Measurements from ENCODE around the gene B4GALNT1.
"Not testable (repeated sequence)": the region's sequence is repeated elsewhere in the genome, so short reads cannot be mapped to it uniquely, and the experiment has no call there.

Gene B4GALNT1
- total RNA-seq = 0 to 3.9 (median 0.19) reads per million in 3 experiments

DNA sequence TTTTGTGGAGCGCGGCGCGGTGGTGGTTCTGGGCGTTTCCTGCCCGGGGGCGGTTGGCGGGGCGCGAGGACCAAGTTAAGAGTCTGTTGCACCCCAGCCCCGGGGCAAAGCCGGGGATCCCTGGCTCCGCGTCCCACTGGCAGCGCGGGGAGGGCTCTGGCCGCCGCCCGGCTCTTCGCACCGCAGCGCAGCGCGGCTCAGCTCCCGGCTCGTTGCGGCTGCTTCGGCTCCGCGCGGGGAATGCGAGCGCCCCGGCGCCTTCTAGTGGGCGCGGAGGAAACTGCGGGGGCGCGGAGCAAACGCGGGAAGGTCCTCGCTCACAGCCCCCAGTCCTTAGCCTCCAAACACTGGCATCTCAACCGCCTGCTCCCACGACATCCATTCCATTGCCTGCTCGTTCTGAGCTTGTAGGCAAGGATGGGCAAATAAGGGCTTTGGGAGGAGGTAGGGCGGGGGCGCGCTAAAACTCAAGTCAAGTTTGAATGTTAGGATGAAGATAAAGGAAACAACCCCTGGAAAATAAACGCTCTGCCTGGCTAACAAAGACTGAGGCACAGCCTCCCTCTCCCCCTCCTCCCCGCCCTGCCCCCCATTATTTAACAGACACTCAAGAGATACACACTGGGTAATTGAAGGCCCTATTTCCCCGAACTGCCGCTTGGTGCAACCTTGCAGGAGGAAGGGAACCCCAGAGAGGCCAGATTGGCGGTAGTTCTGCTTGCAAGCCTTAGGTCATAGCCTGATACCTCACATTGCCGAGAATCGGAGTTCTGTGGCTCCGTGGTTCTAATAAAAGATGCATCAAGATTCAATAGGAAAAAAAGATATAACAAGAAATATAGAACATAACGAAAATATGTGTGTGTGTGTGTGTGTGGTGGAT, at the start of gene B4GALNT1:
TSS of gene B4GALNT1 (minus strand) at position 244 of the 883 bp plus-strand sequence. CDS start 1,069 bp downstream, outside the sequence.
- peak; percentile 51 for DNase-seq

DNA sequence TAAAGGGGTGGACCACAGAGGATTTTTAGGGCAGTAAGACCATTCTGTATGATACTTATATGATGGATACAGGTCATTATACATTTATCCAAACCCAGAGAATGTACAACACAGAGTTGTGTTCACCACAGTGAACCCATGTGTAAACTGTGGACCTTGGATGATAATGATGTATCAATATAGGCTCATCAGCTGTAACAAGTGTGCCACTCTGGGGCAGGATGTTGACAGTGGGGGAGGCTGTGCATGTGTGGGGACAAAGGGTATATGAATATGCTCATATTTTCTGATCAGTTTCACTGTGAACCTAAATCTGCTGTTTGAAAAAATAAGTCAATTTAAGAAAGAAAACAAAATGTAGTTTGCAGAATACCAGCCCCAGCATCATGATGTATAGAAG, 46.7 kb upstream of the B4GALNT1 start:
- DNase-seq = no peak

DNA sequence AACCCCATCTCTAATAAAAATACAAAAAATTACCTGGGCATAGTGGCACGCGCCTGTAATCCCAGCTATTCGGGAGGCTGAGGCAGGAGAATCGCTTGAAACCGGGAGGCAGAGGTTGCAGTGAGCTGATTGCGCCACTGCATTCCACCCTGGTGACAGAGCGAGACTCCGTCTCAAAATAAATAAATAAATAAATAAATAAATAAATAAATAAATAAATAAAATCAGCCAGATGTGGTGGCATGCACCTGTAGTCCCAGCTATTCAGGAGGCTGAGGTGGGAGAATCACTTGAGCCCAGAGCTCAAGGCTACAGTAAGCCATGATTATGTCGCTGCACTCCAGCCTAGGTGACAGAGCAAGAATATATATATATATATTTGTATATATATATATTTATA, 44.9 kb upstream of the B4GALNT1 start:
- not testable (repeated sequence) for DNase-seq

DNA sequence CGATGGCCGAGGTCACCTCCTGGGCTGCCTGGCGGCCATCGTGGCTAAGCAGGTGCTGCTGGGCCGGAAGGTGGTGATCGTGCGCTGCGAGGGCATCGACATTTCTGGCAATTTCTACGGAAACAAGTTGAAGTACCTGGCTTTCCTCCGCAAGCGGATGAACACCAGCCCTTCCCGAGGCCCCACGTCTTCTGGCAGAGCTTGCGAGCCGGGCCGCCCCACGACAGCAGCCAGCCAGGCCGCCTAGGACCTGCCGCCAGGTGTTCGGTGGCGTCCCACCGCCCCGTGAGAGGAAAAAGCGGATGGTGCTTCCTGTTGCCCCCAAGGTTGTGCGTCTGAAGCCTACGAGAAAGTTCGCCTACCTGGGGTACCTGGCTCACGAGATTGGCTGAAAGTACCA, 41.7 kb upstream of the B4GALNT1 start:
- DNase-seq = no peak

DNA sequence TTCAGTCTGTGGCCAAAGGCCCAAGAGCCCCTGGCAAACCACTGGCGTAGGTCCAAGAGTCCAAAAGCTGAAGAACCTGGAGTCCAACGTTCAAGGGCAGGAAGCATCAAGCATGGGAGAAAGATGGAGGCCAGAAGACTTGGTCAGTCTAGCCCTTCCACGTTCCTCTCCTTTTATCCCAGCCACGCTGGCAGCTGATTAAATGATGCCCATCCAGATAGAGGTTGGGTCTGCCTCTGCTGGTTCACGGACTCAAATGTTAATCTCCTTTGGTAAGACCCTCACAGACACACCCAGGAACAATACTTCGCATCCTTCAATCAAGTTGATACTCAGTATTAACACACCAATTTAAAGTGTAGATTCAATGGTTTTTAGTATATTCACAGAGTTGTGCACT, 39.8 kb upstream of the B4GALNT1 start:
- DNase-seq = no peak

DNA sequence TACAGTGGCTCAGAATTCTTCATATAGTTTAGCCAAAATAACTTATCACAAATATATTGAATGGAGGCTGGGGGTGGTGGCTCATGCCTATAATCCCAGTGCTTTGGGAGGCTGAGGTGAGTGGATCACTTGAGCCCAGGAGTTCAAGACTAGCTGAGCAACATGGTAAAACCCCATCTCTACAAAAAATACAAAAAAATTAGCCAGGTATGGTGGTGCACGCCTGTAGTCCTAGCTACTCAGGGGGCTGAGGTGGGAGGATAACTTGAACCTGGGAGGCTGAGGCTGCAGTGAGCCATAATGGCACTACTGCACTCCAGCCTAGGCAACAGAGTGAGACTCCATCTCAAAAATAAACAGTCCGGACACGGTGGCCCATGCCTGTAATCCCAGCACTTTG, 38.8 kb upstream of the B4GALNT1 start:
- not testable (repeated sequence) for DNase-seq

DNA sequence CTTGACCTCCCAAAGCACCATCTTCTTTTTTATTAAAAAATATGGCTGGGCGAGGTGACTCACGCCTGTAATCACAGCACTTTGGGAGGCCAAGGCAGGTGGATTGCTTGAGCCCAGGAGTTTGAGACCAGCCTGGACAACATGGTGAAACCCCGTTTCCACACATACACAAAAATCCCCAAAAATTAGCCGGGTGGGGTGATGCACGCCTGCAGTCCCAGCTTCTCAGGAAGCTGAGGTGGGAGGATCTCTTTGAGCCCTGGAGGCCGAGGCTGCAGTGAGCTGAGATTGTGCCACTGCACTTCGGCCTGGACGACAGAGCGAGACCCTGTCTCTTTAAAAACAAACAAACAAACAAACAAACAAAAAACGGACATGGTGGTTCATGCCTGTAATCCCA, 36.7 kb upstream of the B4GALNT1 start:
- not testable (repeated sequence) for DNase-seq

DNA sequence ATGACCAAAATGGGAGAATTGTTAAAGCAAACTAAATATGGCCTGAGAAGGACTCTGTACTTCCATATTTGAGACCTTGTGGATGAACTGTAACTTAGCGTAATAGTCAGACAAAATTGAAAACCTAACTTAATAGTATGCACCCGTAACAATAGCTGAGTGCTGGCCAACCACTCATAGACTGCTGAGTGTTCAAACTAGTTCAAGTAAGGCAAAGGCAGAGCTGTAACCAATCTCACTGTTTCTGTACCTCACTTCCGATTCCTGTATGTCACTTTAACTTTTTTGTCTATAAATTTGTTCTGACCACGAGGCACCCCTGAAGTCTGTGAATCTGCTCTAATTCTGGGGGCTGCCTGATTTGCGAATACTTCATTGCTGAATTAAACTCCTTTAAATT, 33.9 kb upstream of the B4GALNT1 start:
- DNase-seq = no peak

DNA sequence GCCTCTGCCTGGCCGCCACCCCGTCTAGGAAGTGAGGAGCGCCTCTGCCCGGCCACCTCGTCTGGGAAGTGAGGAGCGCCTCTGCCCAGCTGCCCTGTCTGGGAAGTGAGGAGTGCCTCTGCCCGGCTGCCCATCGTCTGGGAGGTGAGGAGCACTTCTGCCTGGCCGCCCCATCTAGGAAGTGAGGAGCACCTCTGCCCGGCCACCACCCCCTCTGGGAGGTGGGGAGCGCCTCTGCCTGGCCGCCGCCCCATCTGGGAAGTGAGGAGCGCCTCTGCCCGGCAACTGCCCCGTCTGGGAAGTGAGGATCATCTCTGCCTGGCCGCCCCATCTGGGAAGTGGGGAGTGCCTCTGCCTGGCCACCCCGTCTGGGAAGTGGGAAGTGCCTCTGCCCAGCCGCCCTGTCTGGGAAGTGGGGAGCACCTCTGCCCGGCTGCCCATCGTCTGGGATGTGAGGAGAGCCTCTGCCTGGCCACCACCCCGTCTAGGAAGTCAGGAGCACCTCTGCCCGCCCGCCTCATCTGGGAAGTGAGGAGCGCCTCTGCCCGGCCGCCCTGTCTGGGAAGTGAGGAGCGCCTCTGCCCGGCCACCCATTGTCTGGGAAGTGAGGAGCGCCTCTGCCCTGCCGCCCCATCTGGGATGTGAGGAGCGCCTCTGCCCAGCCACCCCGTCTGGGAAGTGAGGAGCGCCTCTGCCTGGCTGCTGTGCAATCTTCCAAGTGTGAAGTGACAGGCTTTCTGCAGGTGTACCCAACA, 32.2 kb upstream of the B4GALNT1 start:
- DNase-seq = not testable (repeated sequence)

DNA sequence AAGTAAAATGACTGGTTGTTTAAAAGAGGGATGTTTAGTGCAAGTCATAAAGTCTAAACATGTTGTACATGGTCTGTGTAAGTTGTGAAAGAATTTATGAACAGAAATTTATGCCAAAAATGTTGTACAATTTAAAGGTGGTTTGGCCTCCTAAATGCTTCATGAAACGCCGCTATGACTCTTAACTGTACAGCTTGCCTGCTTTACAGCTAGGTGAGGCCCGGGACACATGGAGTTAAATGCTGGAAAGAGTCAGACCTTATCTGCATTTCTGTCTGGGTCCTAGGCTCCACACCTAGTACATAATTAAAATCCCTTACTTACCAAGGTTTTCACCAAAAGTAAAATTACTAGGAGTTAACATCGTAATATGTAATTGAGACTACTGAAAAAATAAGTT, 28.4 kb upstream of the B4GALNT1 start:
- DNase-seq = no peak

DNA sequence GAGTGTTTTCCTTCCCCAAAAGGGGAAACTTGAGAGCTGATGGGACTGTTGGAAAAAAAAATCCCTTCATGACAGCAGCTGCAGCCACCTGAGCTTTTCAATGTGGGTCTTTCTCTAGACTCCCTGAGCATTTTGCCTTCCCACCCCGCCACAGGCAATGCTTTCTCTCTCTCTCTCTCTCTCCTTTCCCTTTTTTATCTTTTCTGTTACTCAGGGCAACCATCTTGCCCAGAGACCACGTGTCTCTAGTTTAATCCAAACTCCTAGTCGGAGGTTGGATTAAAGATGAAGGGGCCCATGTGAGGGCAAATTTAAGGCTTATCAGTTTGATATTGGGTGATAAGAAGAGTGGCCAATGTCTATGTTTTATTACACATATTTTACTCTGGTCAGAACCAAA, 25.9 kb upstream of the B4GALNT1 start:
- no peak for DNase-seq

DNA sequence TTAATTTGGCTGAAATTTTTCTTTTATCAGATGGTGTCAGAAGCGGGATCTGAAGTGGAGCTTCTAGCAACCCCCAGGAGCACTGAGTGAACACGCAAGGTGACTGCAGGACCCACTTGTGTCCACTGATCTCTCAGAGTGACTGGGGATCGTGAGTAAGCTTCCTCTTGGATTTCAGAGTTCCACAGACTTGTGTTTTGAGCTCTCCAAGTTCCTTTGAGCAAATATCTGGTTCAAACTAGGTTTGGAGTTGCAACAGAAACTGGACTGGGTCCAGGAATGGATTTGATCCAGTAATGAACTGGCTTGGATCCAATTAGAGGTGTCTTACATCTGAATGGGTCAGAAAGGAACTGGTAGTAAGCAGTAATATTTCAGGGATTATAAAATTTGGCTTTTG, 24.7 kb upstream of the B4GALNT1 start:
- DNase-seq = no peak

DNA sequence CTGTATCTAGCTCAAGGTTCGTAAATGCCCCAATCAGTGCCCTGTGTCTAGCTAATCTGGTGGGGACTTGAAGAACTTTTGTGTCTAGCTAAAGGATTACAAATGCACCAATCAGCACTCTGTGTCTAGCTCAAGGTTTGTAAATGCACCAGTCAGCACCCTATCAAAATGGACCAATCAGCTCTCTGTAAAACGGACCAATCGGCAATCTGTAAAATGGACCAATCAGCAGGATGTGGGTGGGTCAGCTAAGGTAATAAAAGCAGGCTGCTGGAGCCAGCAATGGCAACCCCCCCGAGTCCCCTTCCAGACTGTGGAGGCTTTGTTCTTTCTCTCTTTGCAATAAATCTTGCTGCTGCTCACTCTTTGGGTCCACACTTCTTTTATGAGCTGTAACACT, 23.4 kb upstream of the B4GALNT1 start:
- not testable (repeated sequence) for DNase-seq

DNA sequence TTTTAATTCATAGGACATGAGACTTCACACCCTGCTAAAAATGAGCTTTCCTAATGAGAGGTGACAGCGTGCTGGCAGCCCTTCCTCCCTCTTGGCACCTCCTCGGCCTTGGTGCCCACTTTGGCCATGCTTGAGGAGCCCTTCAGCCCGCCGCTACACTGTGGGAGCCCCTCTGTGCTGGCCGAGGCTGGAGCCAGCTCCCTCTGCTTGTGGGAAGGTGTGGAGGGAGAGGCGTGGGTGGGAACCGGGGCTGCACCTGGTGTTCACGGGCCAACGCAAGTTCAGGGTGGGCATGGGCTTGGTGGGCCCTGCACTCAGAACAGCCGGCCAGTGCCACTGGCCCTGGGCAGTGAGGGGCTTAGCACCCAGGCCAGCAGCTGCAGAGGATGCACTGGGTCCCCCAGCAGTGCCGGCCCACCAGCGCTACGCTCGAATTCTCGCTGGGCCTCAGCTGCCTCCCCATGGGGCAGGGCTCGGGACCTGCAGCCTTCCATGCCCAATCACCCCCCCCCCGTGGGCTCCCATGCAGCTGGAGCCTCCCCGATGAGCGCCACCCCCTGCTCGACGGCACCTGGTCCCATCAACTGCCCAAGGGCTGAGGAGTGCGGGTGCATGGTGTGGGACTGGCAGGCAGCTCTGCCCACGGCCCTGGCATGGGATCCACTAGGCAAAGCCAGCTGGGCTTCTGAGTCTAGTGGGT, 22.7 kb upstream of the B4GALNT1 start:
- no peak for DNase-seq

DNA sequence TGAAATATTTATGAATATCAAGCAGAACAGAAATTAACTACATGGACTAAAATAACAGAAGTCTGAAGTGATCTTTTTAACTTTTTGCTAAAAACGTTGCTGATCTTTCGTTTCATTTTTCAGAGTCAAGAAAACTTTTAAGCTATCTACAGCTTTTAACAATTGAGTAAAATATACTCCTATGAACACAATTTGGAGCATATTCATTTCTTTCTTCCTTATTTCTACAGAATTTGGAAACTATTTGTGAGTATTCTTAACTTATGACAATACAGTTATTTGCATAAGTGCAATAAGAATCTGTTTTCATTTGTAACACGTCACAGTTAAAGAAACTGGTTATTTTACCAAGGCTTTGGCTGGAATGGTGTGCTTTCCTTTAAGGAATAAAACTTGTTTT, 21.0 kb upstream of the B4GALNT1 start:
- no peak for DNase-seq

DNA sequence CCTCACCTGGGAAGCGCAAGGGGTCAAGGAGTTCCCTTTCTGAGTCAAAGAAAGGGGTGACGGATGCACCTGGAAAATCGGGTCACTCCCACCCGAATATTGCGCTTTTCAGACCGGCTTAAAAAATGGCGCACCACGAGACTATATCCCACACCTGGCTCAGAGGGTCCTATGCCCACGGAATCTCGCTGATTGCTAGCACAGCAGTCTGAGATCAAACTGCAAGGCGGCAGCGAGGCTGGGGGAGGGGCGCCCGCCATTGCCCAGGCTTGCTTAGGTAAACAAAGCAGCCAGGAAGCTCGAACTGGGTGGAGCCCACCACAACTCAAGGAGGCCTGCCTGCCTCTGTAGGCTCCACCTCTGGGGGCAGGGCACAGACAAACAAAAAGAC, 13.7 kb upstream of the B4GALNT1 start:
- DNase-seq = not testable (repeated sequence)

DNA sequence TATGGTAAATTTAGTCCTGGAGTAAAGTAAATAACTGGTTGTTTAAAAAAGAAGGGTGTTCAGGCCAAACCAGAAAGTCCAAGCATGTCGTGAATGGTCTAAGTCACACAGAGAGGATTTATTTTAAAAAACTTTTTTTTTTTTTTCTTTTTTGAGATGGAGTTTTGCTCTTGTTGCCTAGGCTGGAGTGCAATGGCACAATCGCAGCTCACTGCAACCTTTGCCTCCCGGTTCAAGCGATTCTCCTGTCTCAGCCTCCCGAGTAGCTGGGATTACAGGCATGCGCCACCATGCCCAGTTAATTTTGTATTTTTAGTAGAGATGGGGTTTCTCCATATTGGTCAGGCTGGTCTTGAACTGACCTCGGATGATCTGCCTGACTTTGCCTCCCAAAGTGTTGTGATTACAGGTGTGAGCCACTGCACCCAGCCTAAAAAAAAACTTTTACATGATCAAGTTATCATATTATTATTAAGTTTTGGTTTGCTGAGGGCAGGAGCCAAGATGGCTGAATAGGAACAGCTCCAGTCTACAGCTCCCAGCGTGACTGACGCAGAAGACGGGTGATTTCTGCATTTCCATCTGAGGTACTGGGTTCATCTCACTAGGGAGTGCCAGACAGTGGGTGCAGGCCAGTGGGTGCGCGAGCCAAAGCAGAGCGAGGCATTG, 13.1 kb upstream of the B4GALNT1 start:
- not testable (repeated sequence) for DNase-seq

DNA sequence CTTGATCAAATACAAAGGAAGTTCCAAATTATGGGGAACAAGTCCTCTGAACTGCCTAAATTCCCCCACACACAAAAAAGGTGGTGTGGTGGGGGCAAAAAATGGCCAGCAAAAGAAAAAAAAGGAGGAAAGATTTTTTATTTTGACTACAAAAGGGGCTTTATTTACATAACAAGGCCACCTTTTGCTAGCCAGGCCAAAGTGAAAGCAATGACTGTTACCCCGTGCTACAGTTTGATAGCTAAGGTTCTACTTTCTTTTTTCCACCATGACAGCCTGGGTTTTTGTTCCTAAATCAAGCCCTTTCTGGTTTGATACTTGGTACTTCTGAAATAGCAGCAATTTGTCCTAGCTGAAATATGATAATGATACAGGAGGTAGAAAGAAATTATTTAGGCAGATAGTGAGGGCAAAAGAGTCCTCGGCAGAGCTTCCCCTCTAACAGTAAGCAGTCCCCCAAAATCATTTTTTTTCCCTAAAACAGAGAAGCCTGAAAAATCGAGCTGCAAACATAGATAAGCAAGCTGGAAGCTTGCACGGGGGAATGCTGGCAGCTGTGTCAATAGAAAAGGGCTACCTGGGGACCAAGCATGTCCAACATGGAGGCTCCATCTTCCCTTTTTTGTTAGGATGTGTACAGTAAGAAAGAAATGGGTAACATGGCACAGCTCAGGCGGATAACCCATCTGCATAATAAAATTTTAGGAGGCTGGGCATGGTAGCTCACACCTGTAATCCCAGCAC, 8.9 kb upstream of the B4GALNT1 start:
- no peak for DNase-seq

DNA sequence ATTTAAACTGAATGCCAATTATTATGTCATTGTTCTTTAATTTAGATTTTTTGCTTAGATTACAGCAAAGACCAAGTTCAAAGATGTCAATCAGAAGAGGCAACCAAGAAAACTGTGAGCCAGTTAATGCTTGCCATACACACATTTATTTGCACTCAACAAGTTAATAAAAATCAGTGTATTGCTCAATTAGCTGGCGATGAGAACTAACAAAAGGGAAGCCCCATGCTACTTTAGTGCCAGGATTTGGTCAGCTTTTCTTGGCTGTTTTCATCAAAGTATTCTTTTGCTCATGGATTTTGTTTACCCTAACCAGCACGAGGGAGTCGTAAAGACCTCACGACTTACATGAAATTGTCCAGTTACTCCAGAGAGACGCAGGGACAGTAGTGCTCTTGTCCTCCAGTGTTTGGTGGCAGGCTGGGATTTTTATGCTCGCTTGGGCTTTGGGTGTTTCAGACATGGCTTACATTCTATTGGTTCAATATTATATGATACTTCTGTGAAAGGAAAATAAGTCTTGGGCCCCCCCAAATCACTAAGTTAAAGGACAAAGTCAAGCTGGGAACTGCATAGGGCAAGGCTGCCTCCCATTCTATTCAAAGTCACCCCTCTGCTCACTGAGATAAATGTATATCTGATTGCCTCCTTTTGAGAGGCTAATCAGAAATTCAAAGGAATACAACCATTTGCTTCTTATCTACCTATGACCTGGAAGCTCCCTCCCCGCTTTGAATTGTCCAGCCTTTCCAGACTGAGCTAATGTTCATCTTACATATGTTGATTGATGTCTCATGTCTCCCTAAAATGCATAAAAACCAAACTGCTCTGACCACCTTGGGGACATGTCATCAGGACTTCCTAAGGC, 7.4 kb upstream of the B4GALNT1 start:
- DNase-seq = no peak

DNA sequence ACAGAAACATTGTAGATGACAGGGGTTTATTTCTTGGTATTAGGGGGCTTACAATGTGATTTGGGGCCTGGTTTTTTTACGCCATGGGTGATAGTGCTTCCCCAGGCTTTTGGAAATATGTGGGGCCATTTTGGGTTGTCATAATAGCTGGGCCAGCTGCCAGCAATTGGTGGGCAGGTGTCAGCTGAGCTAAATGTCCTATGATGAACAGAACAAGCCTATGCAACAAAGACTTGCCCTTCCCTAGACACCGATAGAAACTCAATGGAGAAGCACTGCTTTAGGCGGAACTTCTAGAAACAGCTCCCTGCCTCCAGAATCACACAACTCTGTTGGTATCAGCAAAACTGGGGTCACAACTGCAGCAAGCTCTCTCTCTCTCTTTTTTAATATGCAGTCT, 5.1 kb upstream of the B4GALNT1 start:
- DNase-seq = no peak

DNA sequence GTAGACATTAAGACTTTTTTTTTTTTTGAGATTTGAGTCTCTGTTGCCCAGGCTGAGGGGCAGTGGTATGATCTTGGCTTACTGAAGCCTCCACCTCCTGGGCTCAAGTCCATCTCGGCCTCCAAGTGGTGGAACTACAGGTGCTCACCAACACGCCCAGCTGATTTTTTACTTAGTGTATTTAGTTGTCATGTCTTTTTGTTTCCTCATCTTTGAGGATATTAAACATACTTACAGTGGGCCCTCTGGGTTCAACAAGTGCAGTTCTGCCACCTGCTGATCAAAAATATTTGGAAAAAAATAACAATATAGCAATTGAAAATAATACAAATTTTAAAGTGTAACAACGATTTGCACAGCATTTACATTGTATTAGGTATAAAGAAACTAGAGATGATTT, 4.4 kb upstream of the B4GALNT1 start:
- no peak for DNase-seq
